A549 (cell line): ENCODE results near the gene STIM2. TPM values are rescaled to one million over a fixed set of nuclear protein-coding genes. Genes with fewer than 3 reads are reported as not detected.

Experiments
- ATAC-seq, 2 experiments: fragments of 200-7000 bp in 1 of 2; fragments of >200 bp in 1 of 2; cut with Nextera tagmentation in 1 of 2; cut with Tn5 transposase in 1 of 2; 3 replicates each; pipeline versions ENCODE4 v1.8.0 to v1.9.1; 2018 to 2020; ENCODE audit warnings: mild to moderate bottlenecking in 1 of 2, moderate library complexity in 1 of 2
- CTCF ChIA-PET: fragments of 300-600 bp; sonication (Branson Sonifier 250); formaldehyde crosslinking; extraction: SDS; loops from one replicate; lab custom pipeline; 2021; ENCODE audit warnings: antibody characterized with exemption, inconsistent platforms; lab: Yijun Ruan, JAX
- POLR2A ChIA-PET: fragments of 350-600 bp; formaldehyde crosslinking; extraction: SDS; loops from one replicate; lab custom pipeline; 2021; ENCODE audit warnings: antibody characterized with exemption, inconsistent platforms; lab: Yijun Ruan, JAX
- DNase-seq, 2 experiments: peaks; one replicate each; pipeline versions ENCODE4 v3.0.0 to v3.0.0-alpha.2; 2011 to 2016; ENCODE audit warnings: low read depth in 1 of 2, low spot score in 1 of 2
- FAIRE-seq: peaks from 2 replicates; lab custom pipeline; 2011; peaks lifted over from hg19 to GRCh38; lab: Jason Lieb, UNC
- H3K27ac ChIP-seq, 2 experiments: fragments of >200 bp; sonication (Bioruptor Twin); formaldehyde crosslinking; 3 replicates each; pipeline ENCODE4 v1.5.1; 2016 to 2017
- H3K4me1 ChIP-seq: fragments of >200 bp; sonication (Bioruptor Twin); formaldehyde crosslinking; 3 replicates; pipeline ENCODE4 v1.6.1; 2016
- H3K4me2 ChIP-seq: fragments of >200 bp; sonication (Bioruptor Twin); formaldehyde crosslinking; 3 replicates; pipeline ENCODE4 v1.6.1; 2016
- H3K4me3 ChIP-seq: fragments of >200 bp; sonication (Bioruptor Twin); formaldehyde crosslinking; 3 replicates; pipeline ENCODE4 v1.5.1; 2016
- H3K9me3 ChIP-seq: fragments of >200 bp; sonication (Bioruptor Twin); formaldehyde crosslinking; 3 replicates; pipeline ENCODE4 v1.6.1; 2016
- BHLHE40 ChIP-seq: IDR thresholded peaks from 2 replicates; pipeline ENCODE4 v1.6.1; 2012; ENCODE audit warnings: low read depth, low read length, inconsistent platforms
- CBX8 ChIP-seq: fragments of 200-600 bp; sonication (generic); IDR thresholded peaks from 2 replicates; pipeline ENCODE4 v1.6.1; 2016
- CEBPB ChIP-seq, 2 experiments: fragments of >200 bp in 1 of 2; sonication (Bioruptor Twin) in 1 of 2; formaldehyde crosslinking in 1 of 2; IDR thresholded peaks; 2 replicates each; pipeline ENCODE4 v1.6.1; 2012 to 2016
- EP300 ChIP-seq, 2 experiments: fragments of >200 bp; sonication (Bioruptor Twin); formaldehyde crosslinking; IDR thresholded peaks; 2 replicates in 1 of 2; 3 replicates in 1 of 2; pipeline ENCODE4 v1.6.1; 2016 to 2017
- ESRRA ChIP-seq: fragments of 150-350 bp; IDR thresholded peaks from 2 replicates; pipeline ENCODE4 v1.6.1; 2014; ENCODE audit warnings: mild to moderate bottlenecking, low read length, borderline replicate concordance
- FOSL2 ChIP-seq, 2 experiments: fragments of 450-650 bp in 1 of 2; fragments of >200 bp in 1 of 2; sonication (Bioruptor Twin) in 1 of 2; formaldehyde crosslinking; IDR thresholded peaks; 2 replicates each; pipeline versions ENCODE4 v1.5.0 to v1.6.1; 2016 to 2020; ENCODE audit warnings: mild to moderate bottlenecking in 1 of 2, moderate library complexity in 1 of 2
- GATA3 ChIP-seq: IDR thresholded peaks from 2 replicates; pipeline ENCODE4 v1.6.1; 2012; ENCODE audit warnings: borderline replicate concordance
- HOXA7 ChIP-seq: fragments of 250-450 bp; sonication (Bioruptor Pico); IDR thresholded peaks from 2 replicates; pipeline ENCODE4 v1.5.0; 2020; ENCODE audit warnings: mild to moderate bottlenecking, moderate library complexity
- HOXB13 ChIP-seq: fragments of 250-450 bp; sonication (Bioruptor Pico); IDR thresholded peaks from 2 replicates; pipeline ENCODE4 v1.5.0; 2020; ENCODE audit warnings: low read depth, mild to moderate bottlenecking, moderate library complexity
- JUNB ChIP-seq: fragments of >200 bp; sonication (Bioruptor Twin); formaldehyde crosslinking; IDR thresholded peaks from 2 replicates; pipeline ENCODE4 v1.6.1; 2016
- MAFK ChIP-seq: fragments of 450-650 bp; IDR thresholded peaks from 2 replicates; pipeline ENCODE4 v1.6.1; 2014; ENCODE audit not compliant: partially characterized antibody
- NR3C1 ChIP-seq: fragments of >200 bp; sonication (Bioruptor Twin); formaldehyde crosslinking; IDR thresholded peaks from 3 replicates; pipeline ENCODE4 v1.6.1; 2017
- POLR2A ChIP-seq: IDR thresholded peaks from 2 replicates; pipeline ENCODE4 v1.6.1; 2012; ENCODE audit warnings: mild to moderate bottlenecking, low read length
- RAD21 ChIP-seq, 2 experiments: fragments of >200 bp in 1 of 2; sonication (Bioruptor Twin) in 1 of 2; formaldehyde crosslinking in 1 of 2; IDR thresholded peaks in 1 of 2; conservative IDR thresholded peaks in 1 of 2; 2 replicates in 1 of 2; 3 replicates in 1 of 2; pipeline ENCODE4 v1.6.1; 2012 to 2018; ENCODE audit warnings: inconsistent platforms in 1 of 2
- RARB ChIP-seq: fragments of 250-450 bp; sonication (Bioruptor Pico); IDR thresholded peaks from 2 replicates; pipeline ENCODE4 v1.8.0; 2021; ENCODE audit warnings: mild to moderate bottlenecking, moderate library complexity
- RFX5 ChIP-seq: fragments of 450-650 bp; IDR thresholded peaks from 2 replicates; pipeline ENCODE4 v1.7.1; 2014; ENCODE audit warnings: antibody characterized with exemption, mild to moderate bottlenecking, moderate library complexity
- ZNF302 ChIP-seq: fragments of 250-450 bp; sonication (Bioruptor Pico); IDR thresholded peaks from 2 replicates; pipeline ENCODE4 v1.9.0; 2021; ENCODE audit warnings: inconsistent platforms, mild to moderate bottlenecking, moderate library complexity
- ZSCAN20 ChIP-seq: fragments of 250-450 bp; sonication (Bioruptor Pico); IDR thresholded peaks from 2 replicates; pipeline ENCODE4 v1.8.0; 2022; ENCODE audit warnings: mild to moderate bottlenecking, moderate library complexity
- WGBS: methylation state at CpG from one replicate; pipeline ENCODE4 v1.1.6; 2017; ENCODE audit errors: missing lambda C conversion rate; 5-methylcytosine and 5-hydroxymethylcytosine counted together
- polyA plus RNA-seq, 4 experiments: library from polyadenylated mRNA; depleted of rRNA in 3 of 4; stranded (reverse); fragments of >200 nt; fragmentation: RNase III in 1 of 4; extraction: RNeasy Plus Mini Kit Qiagen cat#74134 plus additional on column Dnase treatment in 1 of 4; gene quantifications; 2 replicates in 3 of 4; 3 replicates in 1 of 4; pipeline ENCODE4 v1.2.3, GENCODE V29; 2011 to 2017
- TF ChIP-seq, protein P1 (sequence below): fragments of 150-350 bp; IDR thresholded peaks from 2 replicates; pipeline ENCODE4 v1.6.1; 2014; ENCODE audit warnings: low read depth, mild to moderate bottlenecking, low read length
- TF ChIP-seq, protein P2 (sequence below): fragments of 450-650 bp; IDR thresholded peaks from 2 replicates; pipeline ENCODE4 v1.6.1; 2014; ENCODE audit warnings: antibody characterized with exemption
- TF ChIP-seq, protein P3 (sequence below): IDR thresholded peaks from 2 replicates; pipeline ENCODE4 v1.6.1; 2012; ENCODE audit warnings: low read depth, borderline replicate concordance
- TF ChIP-seq, protein P4 (sequence below): fragments of 250-450 bp; sonication (Bioruptor Pico); IDR thresholded peaks from 2 replicates; pipeline ENCODE4 v1.5.0; 2021; ENCODE audit warnings: mild to moderate bottlenecking, moderate library complexity, borderline replicate concordance
- TF ChIP-seq, protein P5 (sequence below): IDR thresholded peaks from 2 replicates; pipeline ENCODE4 v1.6.1; 2012
- TF ChIP-seq, protein P6 (sequence below): IDR thresholded peaks from 2 replicates; pipeline ENCODE4 v1.6.1; 2012
- TF ChIP-seq, protein P7 (sequence below): fragments of 200-600 bp; sonication (generic); IDR thresholded peaks from 2 replicates; pipeline ENCODE4 v1.6.1; 2016; ENCODE audit warnings: antibody characterized with exemption, mild to moderate bottlenecking, moderate library complexity

The STIM2 gene
- polyA plus RNA-seq, 2 of the 4 experiments (the other 2 are of a cell fraction), result 13.6 to 20.6 TPM

DNA sequence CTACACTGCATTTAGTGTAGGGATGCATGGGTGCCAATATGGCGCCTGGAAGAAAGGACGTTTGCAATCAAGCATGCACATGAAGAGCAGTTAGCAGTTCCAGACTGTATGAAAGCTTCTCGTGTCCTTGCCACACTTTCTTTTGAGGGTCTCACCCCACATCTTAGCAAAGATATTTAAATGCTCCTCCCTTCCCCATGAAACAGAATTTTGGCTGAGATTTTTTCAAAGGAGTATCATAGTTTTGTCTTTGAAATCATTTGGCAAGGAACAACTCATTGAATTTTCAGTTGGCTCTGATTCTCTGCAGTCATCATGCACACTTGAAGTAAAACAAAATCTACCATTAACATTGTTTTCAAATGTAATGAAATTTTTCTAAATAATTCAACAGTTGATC, 39.6 kb upstream of the STIM2 start:
- Histone ChIP-seq H3K4me3 (no peak overlapping the region), H3K4me2 (no peak overlapping the region), H3K27ac (no peak overlapping the region), H3K9me3 (no peaks in the 10 kb centered on the region), H3K4me1 (no peaks in the 10 kb centered on the region)
- TF ChIP-seq RAD21 (conservative IDR thresholded peaks at IDR 0.05 in 1 of 2, IDR thresholded peaks at IDR 0.05 in 1 of 2), result no peak
- TF ChIP-seq NR3C1, result no peak
- no peak for TF ChIP-seq CBX8
- TF ChIP-seq RFX5, result no peak
- TF ChIP-seq RARB (CRISPR knock-in tag), result no peak
- TF ChIP-seq HOXA7 (CRISPR knock-in tag), result no peak
- TF ChIP-seq, protein P1, sequence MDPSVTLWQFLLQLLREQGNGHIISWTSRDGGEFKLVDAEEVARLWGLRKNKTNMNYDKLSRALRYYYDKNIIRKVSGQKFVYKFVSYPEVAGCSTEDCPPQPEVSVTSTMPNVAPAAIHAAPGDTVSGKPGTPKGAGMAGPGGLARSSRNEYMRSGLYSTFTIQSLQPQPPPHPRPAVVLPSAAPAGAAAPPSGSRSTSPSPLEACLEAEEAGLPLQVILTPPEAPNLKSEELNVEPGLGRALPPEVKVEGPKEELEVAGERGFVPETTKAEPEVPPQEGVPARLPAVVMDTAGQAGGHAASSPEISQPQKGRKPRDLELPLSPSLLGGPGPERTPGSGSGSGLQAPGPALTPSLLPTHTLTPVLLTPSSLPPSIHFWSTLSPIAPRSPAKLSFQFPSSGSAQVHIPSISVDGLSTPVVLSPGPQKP, result no peak
- no peak for TF ChIP-seq HOXB13 (CRISPR knock-in tag)
- TF ChIP-seq, protein P2, sequence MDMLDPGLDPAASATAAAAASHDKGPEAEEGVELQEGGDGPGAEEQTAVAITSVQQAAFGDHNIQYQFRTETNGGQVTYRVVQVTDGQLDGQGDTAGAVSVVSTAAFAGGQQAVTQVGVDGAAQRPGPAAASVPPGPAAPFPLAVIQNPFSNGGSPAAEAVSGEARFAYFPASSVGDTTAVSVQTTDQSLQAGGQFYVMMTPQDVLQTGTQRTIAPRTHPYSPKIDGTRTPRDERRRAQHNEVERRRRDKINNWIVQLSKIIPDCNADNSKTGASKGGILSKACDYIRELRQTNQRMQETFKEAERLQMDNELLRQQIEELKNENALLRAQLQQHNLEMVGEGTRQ, result no peak
- no peak for TF ChIP-seq EP300 (IDR thresholded peaks at IDR 0.05)
- TF ChIP-seq, protein P3, sequence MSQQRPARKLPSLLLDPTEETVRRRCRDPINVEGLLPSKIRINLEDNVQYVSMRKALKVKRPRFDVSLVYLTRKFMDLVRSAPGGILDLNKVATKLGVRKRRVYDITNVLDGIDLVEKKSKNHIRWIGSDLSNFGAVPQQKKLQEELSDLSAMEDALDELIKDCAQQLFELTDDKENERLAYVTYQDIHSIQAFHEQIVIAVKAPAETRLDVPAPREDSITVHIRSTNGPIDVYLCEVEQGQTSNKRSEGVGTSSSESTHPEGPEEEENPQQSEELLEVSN, result no peak
- no peak for TF ChIP-seq ZNF302 (CRISPR knock-in tag)
- TF ChIP-seq ZSCAN20, result no peak
- no peak for TF ChIP-seq BHLHE40
- TF ChIP-seq GATA3, result no peak
- TF ChIP-seq JUNB, result no peak
- no peak for TF ChIP-seq ESRRA
- TF ChIP-seq, protein P4, sequence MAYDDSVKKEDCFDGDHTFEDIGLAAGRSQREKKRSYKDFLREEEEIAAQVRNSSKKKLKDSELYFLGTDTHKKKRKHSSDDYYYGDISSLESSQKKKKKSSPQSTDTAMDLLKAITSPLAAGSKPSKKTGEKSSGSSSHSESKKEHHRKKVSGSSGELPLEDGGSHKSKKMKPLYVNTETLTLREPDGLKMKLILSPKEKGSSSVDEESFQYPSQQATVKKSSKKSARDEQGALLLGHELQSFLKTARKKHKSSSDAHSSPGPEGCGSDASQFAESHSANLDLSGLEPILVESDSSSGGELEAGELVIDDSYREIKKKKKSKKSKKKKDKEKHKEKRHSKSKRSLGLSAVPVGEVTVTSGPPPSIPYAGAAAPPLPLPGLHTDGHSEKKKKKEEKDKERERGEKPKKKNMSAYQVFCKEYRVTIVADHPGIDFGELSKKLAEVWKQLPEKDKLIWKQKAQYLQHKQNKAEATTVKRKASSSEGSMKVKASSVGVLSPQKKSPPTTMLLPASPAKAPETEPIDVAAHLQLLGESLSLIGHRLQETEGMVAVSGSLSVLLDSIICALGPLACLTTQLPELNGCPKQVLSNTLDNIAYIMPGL, result no peak
- TF ChIP-seq, protein P5, sequence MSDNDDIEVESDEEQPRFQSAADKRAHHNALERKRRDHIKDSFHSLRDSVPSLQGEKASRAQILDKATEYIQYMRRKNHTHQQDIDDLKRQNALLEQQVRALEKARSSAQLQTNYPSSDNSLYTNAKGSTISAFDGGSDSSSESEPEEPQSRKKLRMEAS, result no peak
- no peak for TF ChIP-seq MAFK
- ATAC-seq (no peak), DNase-seq (no peak), FAIRE-seq (no peak)
- CTCF ChIA-PET, result no interaction called here
- WGBS, result 76% methylated on average over 3 of the region's 3 CpGs
- POLR2A ChIA-PET, result no interaction called here

DNA sequence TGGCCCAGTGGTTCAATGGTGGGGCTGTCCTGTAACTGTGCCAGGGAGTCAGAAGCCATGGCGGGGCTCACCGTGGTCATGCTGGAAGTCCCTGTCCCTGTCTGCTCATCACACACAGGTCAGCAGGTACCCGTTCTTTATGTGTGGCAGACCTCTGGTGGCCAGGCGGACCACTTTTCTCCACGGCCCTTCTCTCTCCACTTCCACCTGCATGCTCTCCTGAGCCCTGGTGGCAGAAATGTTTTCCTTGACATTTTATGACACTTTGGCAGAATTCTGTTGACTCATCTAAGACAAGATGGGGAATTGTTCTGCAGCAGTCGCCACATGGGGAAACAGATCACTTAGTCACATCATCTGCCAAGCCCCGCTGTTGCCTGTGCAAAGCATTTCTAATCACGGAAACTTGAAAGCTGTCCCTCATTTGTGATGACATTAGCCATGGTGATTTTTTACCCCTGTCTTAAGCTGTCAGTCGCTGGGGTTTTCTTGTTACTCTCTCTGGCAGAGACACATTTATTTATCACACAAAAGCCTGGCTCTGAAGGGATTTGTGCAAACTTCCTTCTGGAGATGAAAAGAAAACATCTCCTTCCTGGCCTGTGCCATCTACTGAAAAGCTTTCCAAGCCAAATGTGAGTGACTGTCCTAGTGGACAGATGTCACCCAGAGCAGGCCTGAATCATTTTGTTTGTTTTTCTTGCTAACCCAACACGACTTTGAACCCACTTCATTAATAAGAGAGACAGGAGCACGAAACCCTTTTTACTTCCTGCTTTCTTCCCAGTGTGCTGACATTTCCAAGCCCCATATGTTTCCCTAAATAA, 38.8 kb upstream of the STIM2 start:
- H3K9me3 ChIP-seq, result no peaks in the 10 kb centered on the region
- peak overlapping the region; percentile 45; the same call in 2 of the 3 replicates for H3K4me2 ChIP-seq
- CTCF ChIA-PET, result no interaction called here
- ATAC-seq (peak in 1 of 2 experiments; percentile 34; a peak in 1 of 6 replicates), FAIRE-seq (no peak), DNase-seq (peak in 1 of 2 experiments; percentile 27)
- no peak overlapping the region for H3K4me3 ChIP-seq
- no peak overlapping the region for H3K27ac ChIP-seq
- no peaks in the 10 kb centered on the region for H3K4me1 ChIP-seq
- TF ChIP-seq, protein P6, sequence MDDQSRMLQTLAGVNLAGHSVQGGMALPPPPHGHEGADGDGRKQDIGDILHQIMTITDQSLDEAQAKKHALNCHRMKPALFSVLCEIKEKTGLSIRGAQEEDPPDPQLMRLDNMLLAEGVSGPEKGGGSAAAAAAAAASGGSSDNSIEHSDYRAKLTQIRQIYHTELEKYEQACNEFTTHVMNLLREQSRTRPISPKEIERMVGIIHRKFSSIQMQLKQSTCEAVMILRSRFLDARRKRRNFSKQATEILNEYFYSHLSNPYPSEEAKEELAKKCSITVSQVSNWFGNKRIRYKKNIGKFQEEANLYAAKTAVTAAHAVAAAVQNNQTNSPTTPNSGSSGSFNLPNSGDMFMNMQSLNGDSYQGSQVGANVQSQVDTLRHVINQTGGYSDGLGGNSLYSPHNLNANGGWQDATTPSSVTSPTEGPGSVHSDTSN, result no peak
- TF ChIP-seq FOSL2 (IDR thresholded peaks at IDR 0.05), result no peak
- TF ChIP-seq FOSL2 (CRISPR knock-in tag; IDR thresholded peaks at IDR 0.05), result no peak
- TF ChIP-seq CEBPB (IDR thresholded peaks at IDR 0.05), result no peak
- TF ChIP-seq, protein P7, sequence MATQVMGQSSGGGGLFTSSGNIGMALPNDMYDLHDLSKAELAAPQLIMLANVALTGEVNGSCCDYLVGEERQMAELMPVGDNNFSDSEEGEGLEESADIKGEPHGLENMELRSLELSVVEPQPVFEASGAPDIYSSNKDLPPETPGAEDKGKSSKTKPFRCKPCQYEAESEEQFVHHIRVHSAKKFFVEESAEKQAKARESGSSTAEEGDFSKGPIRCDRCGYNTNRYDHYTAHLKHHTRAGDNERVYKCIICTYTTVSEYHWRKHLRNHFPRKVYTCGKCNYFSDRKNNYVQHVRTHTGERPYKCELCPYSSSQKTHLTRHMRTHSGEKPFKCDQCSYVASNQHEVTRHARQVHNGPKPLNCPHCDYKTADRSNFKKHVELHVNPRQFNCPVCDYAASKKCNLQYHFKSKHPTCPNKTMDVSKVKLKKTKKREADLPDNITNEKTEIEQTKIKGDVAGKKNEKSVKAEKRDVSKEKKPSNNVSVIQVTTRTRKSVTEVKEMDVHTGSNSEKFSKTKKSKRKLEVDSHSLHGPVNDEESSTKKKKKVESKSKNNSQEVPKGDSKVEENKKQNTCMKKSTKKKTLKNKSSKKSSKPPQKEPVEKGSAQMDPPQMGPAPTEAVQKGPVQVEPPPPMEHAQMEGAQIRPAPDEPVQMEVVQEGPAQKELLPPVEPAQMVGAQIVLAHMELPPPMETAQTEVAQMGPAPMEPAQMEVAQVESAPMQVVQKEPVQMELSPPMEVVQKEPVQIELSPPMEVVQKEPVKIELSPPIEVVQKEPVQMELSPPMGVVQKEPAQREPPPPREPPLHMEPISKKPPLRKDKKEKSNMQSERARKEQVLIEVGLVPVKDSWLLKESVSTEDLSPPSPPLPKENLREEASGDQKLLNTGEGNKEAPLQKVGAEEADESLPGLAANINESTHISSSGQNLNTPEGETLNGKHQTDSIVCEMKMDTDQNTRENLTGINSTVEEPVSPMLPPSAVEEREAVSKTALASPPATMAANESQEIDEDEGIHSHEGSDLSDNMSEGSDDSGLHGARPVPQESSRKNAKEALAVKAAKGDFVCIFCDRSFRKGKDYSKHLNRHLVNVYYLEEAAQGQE, result no peak
- TF ChIP-seq JUNB, result no peak
- TF ChIP-seq MAFK, result no peak
- no peak for TF ChIP-seq POLR2A
- TF ChIP-seq GATA3, result no peak
- POLR2A ChIA-PET, result no interaction called here
- whole genome bisulfite sequencing, result 41% methylated on average over 11 of the region's 11 CpGs
